Ovary (tissue), 9 donors: Measurements from ENCODE around the gene NLRP9. TPM values are rescaled to one million over a fixed set of nuclear protein-coding genes. Genes with fewer than 3 reads are reported as not detected.

Experiments used
- DNase-seq, 5 donors: peaks; one replicate each; pipeline ENCODE4 v3.0.0-alpha.2; 2019 to 2020
- H3K27ac ChIP-seq, 2 donors: fragments of 200-600 bp; one replicate each; pipeline versions ENCODE4 v1.5.1 to v1.8.0; 2019 to 2022
- H3K27me3 ChIP-seq: fragments of 200-600 bp; one replicate; pipeline ENCODE4 v1.8.0; 2022
- H3K36me3 ChIP-seq: fragments of 200-600 bp; sonication (generic); one replicate; pipeline ENCODE4 v1.5.1; 2019
- H3K4me1 ChIP-seq: one replicate; pipeline ENCODE4 v1.8.1; 2013; ENCODE audit warnings: mild to moderate bottlenecking, moderate library complexity; ENCODE audit not compliant: insufficient read depth
- H3K4me3 ChIP-seq: fragments of 200-600 bp; sonication (generic); one replicate; pipeline ENCODE4 v1.5.1; 2017
- H3K9me3 ChIP-seq, 2 donors: fragments of 200-600 bp in 1 of 2; sonication (generic) in 1 of 2; one replicate each; pipeline versions ENCODE4 v1.5.1 to v1.8.1; 2013 to 2019; ENCODE audit warnings: mild to moderate bottlenecking in 1 of 2, moderate library complexity in 1 of 2
- CTCF ChIP-seq, 3 donors: fragments of 450-650 bp in 2 of 3; fragments of 200-600 bp in 1 of 3; IDR thresholded peaks; one replicate each; pipeline versions ENCODE4 v1.5.1 to v1.8.0; 2016 to 2022; ENCODE audit warnings: antibody characterized with exemption in 3 of 3, mild to moderate bottlenecking in 1 of 3
- EP300 ChIP-seq: sonication (generic); formaldehyde crosslinking; IDR thresholded peaks from one replicate; pipeline ENCODE4 v1.6.1; 2017; ENCODE audit warnings: antibody characterized with exemption
- POLR2A ChIP-seq: fragments of 450-650 bp; IDR thresholded peaks from one replicate; pipeline ENCODE4 v1.6.1; 2017; ENCODE audit warnings: antibody characterized with exemption, mild to moderate bottlenecking, moderate library complexity
- WGBS, 3 donors: extraction: QIAGEN DNeasy Blood & Tissue Kit in 1 of 3; methylation state at CpG; one replicate each; pipeline versions ENCODE4 v1.1.5 to v1.1.7; 2013 to 2017; 5-methylcytosine and 5-hydroxymethylcytosine counted together
- intact Hi-C, 4 donors: fragments of 100-400 bp; cut with DNase I; formaldehyde crosslinking; loops; one replicate each; pipeline versions ENCODE4 v1.11.0 to v1.15.1; 2022 to 2023
- polyA plus RNA-seq, 2 donors: library from polyadenylated mRNA; stranded (reverse); fragments of 200-250 nt in 1 of 2; fragments of 350-450 nt in 1 of 2; fragmentation: Illumina TruSeq in 1 of 2; extraction: RNeasy Lipid Tissue Mini Kit (QIAGEN cat#74804) in 1 of 2; gene quantifications; one replicate each; pipeline ENCODE4 v1.2.3, GENCODE V29; 2013 to 2014
- small RNA-seq: library from RNA; depleted of rRNA; stranded (forward); fragments of <200 nt; gene quantifications from one replicate; pipeline ENCODE3, GENCODE V24; 2016
- total RNA-seq, 7 donors: library from RNA; depleted of rRNA in 2 of 7; stranded (reverse); fragments of >200 nt in 2 of 7; fragmentation: NEBNext Ultra II Directional in 3 of 7; extraction: Animal tissue kit (Norgen Biotek cat#: 25700) in 3 of 7; gene quantifications; one replicate each; pipeline versions ENCODE4 v1.1.0 to v1.2.4, GENCODE V29; 2016 to 2023
- donor health status: DM: no; HTN: no; CAD: no; lungs with moderate emphysema.
- donor health status: DM: no; HTN: no; CAD: no.
- donor health status: Bipolar disorder and iron deficiency.
- donor health status: DM: yes; HTN: yes; CAD: no.
- donor health status: DM: no; HTN: no; CAD: no.
- donor health status: DM: yes; HTN: yes; CAD: no.

NLRP9 gene
- total and polyA plus RNA-seq, 9 donors = 0.17 to 0.80 TPM; not detected in 7

DNA sequence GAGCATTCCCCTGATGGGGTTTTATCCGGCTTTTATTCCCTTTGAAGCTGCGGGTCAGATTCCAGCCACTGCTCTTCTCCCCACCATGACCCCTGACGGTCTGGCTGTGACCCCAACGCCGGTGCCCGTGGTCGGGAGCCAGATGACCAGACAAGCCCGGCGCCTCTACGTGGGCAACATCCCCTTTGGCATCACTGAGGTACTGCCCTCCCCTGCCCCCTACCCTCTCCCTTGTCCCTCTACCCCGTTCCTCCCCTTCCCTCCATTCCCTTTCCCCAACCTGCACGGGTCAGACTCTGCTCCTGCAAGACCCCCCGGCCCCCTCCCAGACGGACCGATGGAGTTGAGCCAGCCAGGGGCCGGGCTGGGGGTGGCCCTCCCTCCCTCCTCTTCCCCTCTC, 77.2 kb downstream of the NLRP9 start:
- intact Hi-C loops = no loop called here
- H3K27me3 ChIP-seq = no peaks in the 10 kb centered on the region
- DNase-seq = peak in 1 of 5 donors; percentile 31
- no peak overlapping the region for H3K4me3 ChIP-seq
- H3K27ac ChIP-seq = no peak overlapping the region
- H3K9me3 ChIP-seq = no peaks in the 10 kb centered on the region
- no peak for TF ChIP-seq EP300
- TF ChIP-seq POLR2A = no peak
- TF ChIP-seq CTCF (IDR thresholded peaks at IDR 0.05) = no peak
- WGBS, 3 donors = 55 to 64% (median 64%) methylated on average over 16 of the region's 16 CpGs
- no peaks in the 10 kb centered on the region for H3K36me3 ChIP-seq
- H3K4me1 ChIP-seq = peaks cover 18% of the 10 kb centered on the region

GRCh38 chr19:55660404-55660803, 77.8 kb downstream of the NLRP9 start:
- TF ChIP-seq EP300 (no peak), CTCF (IDR thresholded peaks at IDR 0.05) (no peak), POLR2A (no peak)
- no peak for DNase-seq
- intact Hi-C loops = no loop called here
- Histone ChIP-seq H3K27me3 (no peaks in the 10 kb centered on the region), H3K27ac (no peak overlapping the region), H3K4me1 (peaks cover 18% of the 10 kb centered on the region), H3K36me3 (no peaks in the 10 kb centered on the region), H3K9me3 (no peaks in the 10 kb centered on the region), H3K4me3 (no peak overlapping the region)
- WGBS, 3 donors = 75 to 83% (median 80%) methylated on average over 12 of the region's 12 CpGs

DNA sequence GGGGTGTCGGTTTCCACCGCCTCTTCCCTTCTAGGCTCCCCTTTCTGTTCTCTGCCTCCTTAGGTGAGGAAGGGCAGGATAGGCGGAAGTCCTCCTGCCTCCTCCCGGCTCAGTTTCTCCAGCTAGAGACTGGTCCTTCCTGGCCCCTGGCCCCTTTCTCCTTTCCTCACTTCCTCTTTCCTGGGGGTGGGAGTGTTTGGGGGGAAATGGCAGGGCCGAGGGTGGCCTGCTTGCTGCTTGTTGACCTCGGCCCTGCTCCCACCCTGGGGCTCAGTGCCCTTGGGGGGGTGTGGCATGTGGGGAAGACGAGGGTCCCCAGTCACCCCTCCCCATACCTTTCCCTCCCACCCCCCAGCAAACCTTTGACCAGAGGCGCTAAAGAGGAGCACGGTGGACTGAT, 78.4 kb downstream of the NLRP9 start:
- peak in 1 of 5 donors; percentile 20 for DNase-seq
- Histone ChIP-seq H3K4me3 (no peak overlapping the region), H3K27ac (no peak overlapping the region), H3K36me3 (no peaks in the 10 kb centered on the region), H3K27me3 (no peaks in the 10 kb centered on the region), H3K4me1 (peaks cover 18% of the 10 kb centered on the region), H3K9me3 (no peaks in the 10 kb centered on the region)
- intact Hi-C loops = no loop called here
- WGBS, 3 donors = 60 to 73% (median 63%) methylated on average over 9 of the region's 9 CpGs
- TF ChIP-seq POLR2A = no peak
- no peak for TF ChIP-seq CTCF (IDR thresholded peaks at IDR 0.05)
- TF ChIP-seq EP300 = no peak

- H3K9me3 ChIP-seq = no peaks in the 10 kb centered on the region
- H3K4me1 ChIP-seq = peaks cover 18% of the 10 kb centered on the region
- intact Hi-C loops = no loop called here
- H3K4me3 ChIP-seq = no peak overlapping the region
- no peak overlapping the region for H3K27ac ChIP-seq
- DNase-seq = peak in 1 of 5 donors; percentile 27
- H3K27me3 ChIP-seq = no peaks in the 10 kb centered on the region
- TF ChIP-seq POLR2A (no peak), EP300 (no peak), CTCF (IDR thresholded peaks at IDR 0.05) (no peak)
- no peaks in the 10 kb centered on the region for H3K36me3 ChIP-seq
- 78 to 90% (median 81%) methylated on average over 37 of the region's 37 CpGs for WGBS, 3 donors
Measured at GRCh38 chr19:55658846-55659459, 79.2 kb downstream of the NLRP9 start.

Small RNAs within 50 kb of the gene (small RNA-seq; reads per million reads assigned to genes)
- gene AC010525.2 = not detected

Other genes with a start within 250 kb of the NLRP9 start
- gene SSC5D, start 250.0 kb downstream of the NLRP9 start, total RNA-seq = 10 to 100 TPM in 6 of 7 donors, 1 to 10 TPM in 1; 5.7 to 29.7 (median 21.1) TPM
- gene SSC5D, start 250.0 kb downstream of the NLRP9 start, polyA plus RNA-seq = 10 to 100 TPM; 10.1 to 11.4 TPM
- gene SBK2, start 201.3 kb downstream of the NLRP9 start, total RNA-seq = 1 to 10 TPM in 1 of 7 donors, under 1 TPM in 1, not detected in 5; 0.20 to 1.0 TPM
- gene SBK2, start 201.3 kb downstream of the NLRP9 start, polyA plus RNA-seq = not detected
- under 1 TPM in 4 of 7 donors, not detected in 3; 0.17 to 0.34 (median 0.26) TPM for gene SBK3, start 192.9 kb downstream of the NLRP9 start, total RNA-seq
- gene SBK3, start 192.9 kb downstream of the NLRP9 start, polyA plus RNA-seq = not detected
- 10 to 100 TPM in 5 of 7 donors, 1 to 10 TPM in 2; 2.7 to 24.4 (median 16.8) TPM for gene ZNF579, start 157.6 kb downstream of the NLRP9 start, total RNA-seq
- 10 to 100 TPM in 1 of 2 donors, 1 to 10 TPM in 1; 5.6 to 10.5 TPM for gene ZNF579, start 157.6 kb downstream of the NLRP9 start, polyA plus RNA-seq
- 10 to 100 TPM in 5 of 7 donors, 1 to 10 TPM in 2; 3.6 to 22.7 (median 16.6) TPM for gene FIZ1, start 138.9 kb downstream of the NLRP9 start, total RNA-seq
- gene FIZ1, start 138.9 kb downstream of the NLRP9 start, polyA plus RNA-seq = 10 to 100 TPM in 1 of 2 donors, 1 to 10 TPM in 1; 9.4 to 11.0 TPM
- gene ZNF524, start 138.1 kb downstream of the NLRP9 start, total RNA-seq = 10 to 100 TPM; 13.7 to 22.3 (median 17.8) TPM
- 10 to 100 TPM in 1 of 2 donors, under 1 TPM in 1; 0.15 to 28.0 TPM for gene ZNF524, start 138.1 kb downstream of the NLRP9 start, polyA plus RNA-seq
- gene ZNF865, start 132.8 kb downstream of the NLRP9 start, total RNA-seq = 10 to 100 TPM in 5 of 7 donors, 1 to 10 TPM in 2; 4.0 to 20.9 (median 17.6) TPM
- gene ZNF865, start 132.8 kb downstream of the NLRP9 start, polyA plus RNA-seq = 10 to 100 TPM in 1 of 2 donors, under 1 TPM in 1; 0.42 to 10.5 TPM
- gene ZNF784, start 113.8 kb downstream of the NLRP9 start, total RNA-seq = 10 to 100 TPM in 4 of 7 donors, 1 to 10 TPM in 3; 6.5 to 16.9 (median 11.7) TPM
- 10 to 100 TPM in 1 of 2 donors, 1 to 10 TPM in 1; 6.0 to 12.3 TPM for gene ZNF784, start 113.8 kb downstream of the NLRP9 start, polyA plus RNA-seq
- 10 to 100 TPM; 24.9 to 70.6 (median 65.3) TPM for gene ZNF580, start 97.4 kb downstream of the NLRP9 start, total RNA-seq
- 10 to 100 TPM; 14.5 to 37.3 TPM for gene ZNF580, start 97.4 kb downstream of the NLRP9 start, polyA plus RNA-seq
- gene ZNF581, start 94.8 kb downstream of the NLRP9 start, total RNA-seq = 10 to 100 TPM; 21.9 to 40.2 (median 34.0) TPM
- gene ZNF581, start 94.8 kb downstream of the NLRP9 start, polyA plus RNA-seq = 10 to 100 TPM; 11.2 to 37.0 TPM
- 10 to 100 TPM; 10.6 to 20.2 (median 14.7) TPM for gene CCDC106, start 90.2 kb downstream of the NLRP9 start, total RNA-seq
- 10 to 100 TPM in 1 of 2 donors, 1 to 10 TPM in 1; 3.1 to 13.5 TPM for gene CCDC106, start 90.2 kb downstream of the NLRP9 start, polyA plus RNA-seq
- gene U2AF2, start 83.4 kb downstream of the NLRP9 start, total RNA-seq = 100 to 1,000 TPM in 6 of 7 donors, 10 to 100 TPM in 1; 76.9 to 183 (median 158) TPM
- gene U2AF2, start 83.4 kb downstream of the NLRP9 start, polyA plus RNA-seq = 100 to 1,000 TPM in 1 of 2 donors, 10 to 100 TPM in 1; 27.3 to 135 TPM
- 100 to 1,000 TPM in 5 of 7 donors, 10 to 100 TPM in 2; 53.4 to 187 (median 142) TPM for gene EPN1, start 63.2 kb downstream of the NLRP9 start, total RNA-seq
- gene EPN1, start 63.2 kb downstream of the NLRP9 start, polyA plus RNA-seq = 100 to 1,000 TPM in 1 of 2 donors, 10 to 100 TPM in 1; 11.0 to 106 TPM
- gene RFPL4A, start 20.7 kb upstream of the NLRP9 start, total RNA-seq = not detected
- not detected for gene RFPL4A, start 20.7 kb upstream of the NLRP9 start, polyA plus RNA-seq
- gene RFPL4AL1, start 30.7 kb upstream of the NLRP9 start, total RNA-seq = under 1 TPM in 1 of 7 donors, not detected in 6; 0.54 TPM
- gene RFPL4AL1, start 30.7 kb upstream of the NLRP9 start, polyA plus RNA-seq = not detected
- gene NLRP11, start 93.6 kb upstream of the NLRP9 start, total RNA-seq = under 1 TPM in 6 of 7 donors, not detected in 1; 0.08 to 0.62 (median 0.42) TPM
- gene NLRP11, start 93.6 kb upstream of the NLRP9 start, polyA plus RNA-seq = under 1 TPM; 0.13 to 0.51 TPM
- not detected for gene NLRP4, start 98.1 kb upstream of the NLRP9 start, total RNA-seq
- gene NLRP4, start 98.1 kb upstream of the NLRP9 start, polyA plus RNA-seq = 1 to 10 TPM in 1 of 2 donors, under 1 TPM in 1; 0.37 to 1.5 TPM
- gene NLRP13, start 193.9 kb upstream of the NLRP9 start, total RNA-seq = not detected
- gene NLRP13, start 193.9 kb upstream of the NLRP9 start, polyA plus RNA-seq = under 1 TPM; 0.27 to 0.65 TPM
- not detected for gene NLRP8, start 209.4 kb upstream of the NLRP9 start, total RNA-seq
- gene NLRP8, start 209.4 kb upstream of the NLRP9 start, polyA plus RNA-seq = under 1 TPM in 1 of 2 donors, not detected in 1; 0.02 TPM
- gene NLRP5, start 248.4 kb upstream of the NLRP9 start, total RNA-seq = under 1 TPM in 1 of 7 donors, not detected in 6; 0.52 TPM
- gene NLRP5, start 248.4 kb upstream of the NLRP9 start, polyA plus RNA-seq = 1 to 10 TPM in 1 of 2 donors, under 1 TPM in 1; 0.17 to 2.7 TPM